ENCODE data around the gene COQ4.
"Not testable (repeated sequence)": the region's sequence is repeated elsewhere in the genome, so short reads cannot be mapped to it uniquely, and the experiment has no call there.

COQ4 gene

GRCh38 chr9:128338852-128339614 lies 16.4 kb downstream of the COQ4 start:
- DNase-seq; in situ Hi-C loops (cut with MboI; ENCODE audit: low pct_unique_long_range_greater_than_20kb, low sequenced_read_pairs): not testable (repeated sequence)

GRCh38 chr9:128339761-128340690 lies 17.4 kb downstream of the COQ4 start, which contains the start of gene SLC27A4:
Gene SLC27A4, plus strand, starts transcription at chr9:128340527. Its CDS starts 2,606 bp downstream, at chr9:128343133.
- peak; percentile 82 for DNase-seq
- in situ Hi-C loops (cut with MboI; ENCODE audit: low pct_unique_long_range_greater_than_20kb, low sequenced_read_pairs), result no loop called here

GRCh38 chr9:128340691-128341434 lies 18.2 kb downstream of the COQ4 start:
- in situ Hi-C loops (cut with MboI; ENCODE audit: low pct_unique_long_range_greater_than_20kb, low sequenced_read_pairs), result no loop called here
- DNase-seq, result peak; percentile 34

- in situ Hi-C loops (cut with MboI; ENCODE audit: low pct_unique_long_range_greater_than_20kb, low sequenced_read_pairs), result no loop called here
- peak; percentile 70 for DNase-seq
Measured at GRCh38 chr9:128341435-128341849, 18.8 kb downstream of the COQ4 start.

- in situ Hi-C loops (cut with MboI; ENCODE audit: low pct_unique_long_range_greater_than_20kb, low sequenced_read_pairs), result no loop called here
- DNase-seq, result no peak
Measured at GRCh38 chr9:128342971-128343680, 20.5 kb downstream of the COQ4 start.

- in situ Hi-C loops (cut with MboI; ENCODE audit: low pct_unique_long_range_greater_than_20kb, low sequenced_read_pairs), result no loop called here
- DNase-seq, result no peak
Measured at GRCh38 chr9:128343855-128344254, 21.2 kb downstream of the COQ4 start.

- no peak for DNase-seq
- in situ Hi-C loops (cut with MboI; ENCODE audit: low pct_unique_long_range_greater_than_20kb, low sequenced_read_pairs), result no loop called here
Measured at GRCh38 chr9:128344931-128345605, 22.4 kb downstream of the COQ4 start.

- in situ Hi-C loops (cut with MboI; ENCODE audit: low pct_unique_long_range_greater_than_20kb, low sequenced_read_pairs), result no loop called here
- DNase-seq, result no peak
Measured at GRCh38 chr9:128349125-128349524, 26.5 kb downstream of the COQ4 start.

- no peak for DNase-seq
- in situ Hi-C loops (cut with MboI; ENCODE audit: low pct_unique_long_range_greater_than_20kb, low sequenced_read_pairs), result no loop called here
Measured at GRCh38 chr9:128349772-128350171, 27.1 kb downstream of the COQ4 start.

- DNase-seq, result no peak
- in situ Hi-C loops (cut with MboI; ENCODE audit: low pct_unique_long_range_greater_than_20kb, low sequenced_read_pairs), result no loop called here
Measured at GRCh38 chr9:128355451-128355850, 32.8 kb downstream of the COQ4 start.

- no peak for DNase-seq
- in situ Hi-C loops (cut with MboI; ENCODE audit: low pct_unique_long_range_greater_than_20kb, low sequenced_read_pairs), result no loop called here
Measured at GRCh38 chr9:128358090-128358489, 35.5 kb downstream of the COQ4 start.

GRCh38 chr9:128358861-128359260 lies 36.2 kb downstream of the COQ4 start:
- no peak for DNase-seq
- in situ Hi-C loops (cut with MboI; ENCODE audit: low pct_unique_long_range_greater_than_20kb, low sequenced_read_pairs), result no loop called here

- no peak for DNase-seq
- in situ Hi-C loops (cut with MboI; ENCODE audit: low pct_unique_long_range_greater_than_20kb, low sequenced_read_pairs), result no loop called here
Measured at GRCh38 chr9:128360826-128361225, 38.2 kb downstream of the COQ4 start.

GRCh38 chr9:128361296-128361985 lies 38.8 kb downstream of the COQ4 start:
- DNase-seq, result no peak
- in situ Hi-C loops (cut with MboI; ENCODE audit: low pct_unique_long_range_greater_than_20kb, low sequenced_read_pairs), result no loop called here

GRCh38 chr9:128361986-128362646 lies 39.5 kb downstream of the COQ4 start:
- in situ Hi-C loops (cut with MboI; ENCODE audit: low pct_unique_long_range_greater_than_20kb, low sequenced_read_pairs), result no loop called here
- DNase-seq, result peak; percentile 78

- in situ Hi-C loops (cut with MboI; ENCODE audit: low pct_unique_long_range_greater_than_20kb, low sequenced_read_pairs), result no loop called here
- DNase-seq, result no peak
Measured at GRCh38 chr9:128362774-128363173, 40.1 kb downstream of the COQ4 start.

- DNase-seq, result no peak
- in situ Hi-C loops (cut with MboI; ENCODE audit: low pct_unique_long_range_greater_than_20kb, low sequenced_read_pairs), result no loop called here
Measured at GRCh38 chr9:128365525-128365924, 42.9 kb downstream of the COQ4 start.
